Vagina (tissue), 2 donors: ENCODE measurements around the gene TMEM163. TPM values are rescaled to one million over a fixed set of nuclear protein-coding genes. Genes with fewer than 3 reads are reported as not detected.

ENCODE experiments used
- DNase-seq, 2 donors: peaks; one replicate each; pipeline ENCODE4 v3.0.0-alpha.2; 2017; ENCODE audit errors: extremely low spot score in 2 of 2
- H3K27ac ChIP-seq: fragments of 200-600 bp; sonication (generic); one replicate; pipeline ENCODE4 v1.5.1; 2019
- H3K27me3 ChIP-seq: fragments of 200-600 bp; sonication (generic); one replicate; pipeline ENCODE4 v1.5.1; 2019
- H3K36me3 ChIP-seq, 2 donors: fragments of 200-600 bp; sonication (generic); one replicate each; pipeline ENCODE4 v1.5.1; 2017 to 2019
- H3K4me1 ChIP-seq: fragments of 200-600 bp; sonication (generic); one replicate; pipeline ENCODE4 v1.5.1; 2019
- H3K4me3 ChIP-seq, 2 donors: fragments of 200-600 bp; sonication (generic); 1 replicate in 1 of 2; 2 replicates in 1 of 2; pipeline ENCODE4 v1.5.1; 2016 to 2019
- H3K9me3 ChIP-seq: fragments of 200-600 bp; sonication (generic); one replicate; pipeline ENCODE4 v1.5.1; 2019
- CTCF ChIP-seq, 3 experiments: fragments of 450-650 bp in 2 of 3; fragments of 200-600 bp in 1 of 3; sonication (generic) in 1 of 3; IDR thresholded peaks; one replicate each; pipeline ENCODE4 v1.5.1; 2017 to 2019; ENCODE audit warnings: antibody characterized with exemption in 3 of 3, mild to moderate bottlenecking in 2 of 3, moderate library complexity in 2 of 3
- POLR2A ChIP-seq, 2 donors: fragments of 450-650 bp; IDR thresholded peaks; one replicate each; pipeline ENCODE4 v1.6.1; 2017; ENCODE audit warnings: antibody characterized with exemption in 2 of 2, mild to moderate bottlenecking in 2 of 2, moderate library complexity in 2 of 2
- POLR2AphosphoS5 ChIP-seq, 2 donors: sonication (generic); formaldehyde crosslinking; IDR thresholded peaks; one replicate each; pipeline ENCODE4 v1.9.0; 2017; ENCODE audit warnings: antibody characterized with exemption in 2 of 2, mild to moderate bottlenecking in 2 of 2, low read depth in 1 of 2; ENCODE audit not compliant: insufficient read depth in 1 of 2
- intact Hi-C: fragments of 100-400 bp; cut with DNase I; formaldehyde crosslinking; loops from one replicate; pipeline ENCODE4 v1.15.1; 2023
- total RNA-seq: library from RNA; depleted of rRNA; stranded (reverse); fragments of >200 nt; gene quantifications from one replicate; pipeline ENCODE4 v1.2.3, GENCODE V29; 2016

The TMEM163 gene
- total RNA-seq, 1 donor from 2014 or later = not detected

DNA sequence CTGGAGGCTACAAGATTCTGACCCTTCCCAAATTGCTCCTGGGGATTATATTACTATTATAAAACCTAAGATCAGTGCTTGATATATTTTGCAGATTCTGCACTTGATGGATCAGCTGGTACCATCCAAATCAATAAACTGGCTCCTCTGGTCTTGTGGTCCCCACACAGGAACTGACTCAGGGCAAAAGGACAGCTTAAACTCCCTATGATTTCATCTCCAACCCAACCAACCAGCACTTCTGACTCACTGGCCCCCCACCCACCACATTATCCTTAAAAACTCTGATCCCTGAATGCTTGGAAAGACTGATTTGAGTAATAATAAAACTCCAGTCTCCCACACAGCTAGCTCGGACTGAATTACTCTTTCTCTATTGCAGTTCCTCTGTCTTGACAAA is 82.1 kb downstream of the TMEM163 start:
- intact Hi-C loops = no loop called here
- H3K36me3 ChIP-seq = no peaks in the 10 kb centered on the region
- TF ChIP-seq CTCF (IDR thresholded peaks at IDR 0.05) = no peak
- TF ChIP-seq POLR2AphosphoS5 (IDR thresholded peaks at IDR 0.05; ENCODE audit: insufficient read depth in 1 of 2, low read depth in 1 of 2) = no peak
- no peak for TF ChIP-seq POLR2A (IDR thresholded peaks at IDR 0.05)
- H3K27me3 ChIP-seq = no peaks in the 10 kb centered on the region
- H3K27ac ChIP-seq = no peak overlapping the region
- no peaks in the 10 kb centered on the region for H3K9me3 ChIP-seq
- no peaks in the 10 kb centered on the region for H3K4me1 ChIP-seq
- H3K4me3 ChIP-seq = no peak overlapping the region
- no peak for DNase-seq

- TF ChIP-seq CTCF (IDR thresholded peaks at IDR 0.05) = no peak
- no peak for TF ChIP-seq POLR2AphosphoS5 (IDR thresholded peaks at IDR 0.05; ENCODE audit: insufficient read depth in 1 of 2, low read depth in 1 of 2)
- no peak for TF ChIP-seq POLR2A (IDR thresholded peaks at IDR 0.05)
- Histone ChIP-seq H3K27ac (no peak overlapping the region), H3K9me3 (no peaks in the 10 kb centered on the region), H3K36me3 (no peaks in the 10 kb centered on the region), H3K27me3 (no peaks in the 10 kb centered on the region), H3K4me1 (no peaks in the 10 kb centered on the region), H3K4me3 (no peak overlapping the region)
- DNase-seq = no peak
- intact Hi-C loops = no loop called here
These were observed 84.6 kb downstream of the TMEM163 start for GRCh38 chr2:134634054-134634753.

DNA sequence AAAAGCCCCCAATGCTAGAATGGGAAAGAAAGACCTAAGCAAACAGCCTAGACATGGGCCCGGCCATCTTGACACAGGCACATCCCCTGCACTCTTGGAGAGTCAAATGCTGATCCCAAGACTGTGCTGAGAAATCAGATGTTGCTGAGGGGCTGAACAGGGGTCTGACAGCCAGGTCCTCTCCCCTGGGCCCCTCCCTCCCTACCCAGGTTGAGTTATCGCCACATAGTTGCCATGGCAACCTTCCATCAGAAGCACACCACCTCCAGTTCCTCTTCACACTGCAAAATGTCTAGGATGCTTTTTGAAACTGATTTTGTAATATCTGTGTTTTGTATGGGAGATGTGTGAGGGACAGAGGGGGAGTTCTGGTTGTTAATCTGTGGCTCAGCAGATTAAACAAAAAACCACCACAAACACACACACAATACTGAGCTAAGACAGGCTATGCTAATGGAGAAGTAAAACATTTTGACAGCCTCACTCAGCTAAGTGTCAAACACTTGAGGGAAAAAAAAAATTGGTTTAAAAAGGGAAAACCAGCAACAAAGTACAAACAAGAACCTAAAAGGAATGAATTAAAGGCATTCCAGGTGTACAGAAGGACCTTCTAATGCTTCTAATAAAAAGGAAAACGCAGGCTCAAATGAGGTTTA is 88.2 kb downstream of the TMEM163 start:
- no peak for TF ChIP-seq CTCF (IDR thresholded peaks at IDR 0.05)
- TF ChIP-seq POLR2AphosphoS5 (IDR thresholded peaks at IDR 0.05; ENCODE audit: insufficient read depth in 1 of 2, low read depth in 1 of 2) = no peak
- TF ChIP-seq POLR2A (IDR thresholded peaks at IDR 0.05) = no peak
- Histone ChIP-seq H3K27me3 (no peaks in the 10 kb centered on the region), H3K4me3 (no peak overlapping the region), H3K4me1 (no peaks in the 10 kb centered on the region), H3K9me3 (no peaks in the 10 kb centered on the region), H3K36me3 (no peaks in the 10 kb centered on the region), H3K27ac (no peak overlapping the region)
- intact Hi-C loops = no loop called here
- DNase-seq = no peak

DNA sequence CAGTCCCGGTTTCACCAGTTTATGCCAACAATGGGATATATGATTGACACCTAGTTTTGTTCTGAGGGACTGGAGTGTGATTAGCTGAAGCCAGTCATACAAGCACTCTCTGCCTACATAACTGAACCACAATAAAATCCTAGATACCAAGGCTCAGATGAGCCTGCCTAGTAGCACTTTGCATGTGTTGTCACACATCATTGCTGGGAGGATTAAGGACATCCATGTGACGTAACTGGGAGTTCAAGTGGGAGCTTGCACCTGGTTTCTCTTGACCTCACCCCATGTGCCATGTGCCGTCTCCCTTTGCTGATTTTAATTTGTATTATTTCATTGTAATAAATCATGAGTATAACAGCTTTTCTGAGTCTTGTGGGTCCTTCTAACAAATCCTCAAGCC is 90.3 kb downstream of the TMEM163 start:
- Histone ChIP-seq H3K36me3 (no peaks in the 10 kb centered on the region), H3K27ac (no peak overlapping the region), H3K27me3 (no peaks in the 10 kb centered on the region), H3K4me1 (no peaks in the 10 kb centered on the region), H3K4me3 (no peak overlapping the region), H3K9me3 (no peaks in the 10 kb centered on the region)
- intact Hi-C loops = no loop called here
- TF ChIP-seq CTCF (IDR thresholded peaks at IDR 0.05) = no peak
- no peak for TF ChIP-seq POLR2AphosphoS5 (IDR thresholded peaks at IDR 0.05; ENCODE audit: insufficient read depth in 1 of 2, low read depth in 1 of 2)
- no peak for TF ChIP-seq POLR2A (IDR thresholded peaks at IDR 0.05)
- DNase-seq = no peak

GRCh38 chr2:134626781-134627180 is 92.0 kb downstream of the TMEM163 start:
- Histone ChIP-seq H3K36me3 (no peaks in the 10 kb centered on the region), H3K27me3 (no peaks in the 10 kb centered on the region), H3K27ac (no peak overlapping the region), H3K4me1 (no peaks in the 10 kb centered on the region), H3K9me3 (no peaks in the 10 kb centered on the region), H3K4me3 (no peak overlapping the region)
- no peak for DNase-seq
- TF ChIP-seq POLR2A (IDR thresholded peaks at IDR 0.05) (no peak), POLR2AphosphoS5 (IDR thresholded peaks at IDR 0.05; ENCODE audit: insufficient read depth in 1 of 2, low read depth in 1 of 2) (no peak), CTCF (IDR thresholded peaks at IDR 0.05) (no peak)
- intact Hi-C loops = no loop called here
